CD4-positive, alpha-beta T cell treated with Interleukin-6 for 4 hours (primary cell): ENCODE results near the gene DPP10.
"Not testable (repeated sequence)": the region's sequence is repeated elsewhere in the genome, so short reads cannot be mapped to it uniquely, and the experiment has no call there.

Source experiments
- DNase-seq: peaks from one replicate; pipeline ENCODE4 v3.0.0-alpha.2; 2020; ENCODE audit warnings: mixed read lengths

Gene DPP10

DNA sequence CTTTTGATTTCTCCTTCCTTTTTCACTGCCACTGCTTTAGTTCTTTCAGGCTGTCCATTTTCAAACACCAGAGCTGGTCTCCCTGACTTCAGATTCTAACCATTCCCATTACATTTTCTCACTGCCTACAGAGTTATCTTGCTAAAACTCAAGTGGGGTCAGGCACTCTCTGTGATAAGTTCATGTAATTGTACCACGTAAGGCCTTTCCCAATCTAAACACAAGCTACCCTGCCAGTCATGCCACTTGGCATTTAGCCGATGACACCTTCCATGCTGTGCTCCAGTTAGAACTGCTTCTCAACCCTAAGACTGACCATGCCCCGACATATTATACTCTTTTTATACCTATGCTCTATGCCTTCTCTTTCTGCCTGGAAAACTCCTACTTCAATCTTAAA lies 592.4 kb downstream of the DPP10 start:
- no peak for DNase-seq

DNA sequence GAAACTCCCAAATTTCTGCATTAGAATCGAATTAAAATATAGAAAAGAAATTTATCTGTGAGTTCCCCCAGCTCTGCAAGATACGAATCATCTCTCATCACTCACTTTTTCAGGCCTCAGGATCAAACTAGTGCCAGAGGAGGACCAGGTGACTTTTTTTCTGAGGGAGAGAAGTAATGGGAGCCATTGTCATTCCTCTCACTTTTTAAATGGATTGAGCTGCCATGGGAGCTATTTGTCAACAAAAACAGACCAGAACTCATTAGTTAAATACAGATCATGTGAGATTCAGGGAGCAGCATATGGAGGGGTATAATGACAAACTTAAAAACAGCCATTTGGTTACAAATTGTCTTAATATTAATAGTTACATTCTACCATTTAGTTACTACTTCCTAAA lies 594.4 kb downstream of the DPP10 start:
- DNase-seq = no peak

DNA sequence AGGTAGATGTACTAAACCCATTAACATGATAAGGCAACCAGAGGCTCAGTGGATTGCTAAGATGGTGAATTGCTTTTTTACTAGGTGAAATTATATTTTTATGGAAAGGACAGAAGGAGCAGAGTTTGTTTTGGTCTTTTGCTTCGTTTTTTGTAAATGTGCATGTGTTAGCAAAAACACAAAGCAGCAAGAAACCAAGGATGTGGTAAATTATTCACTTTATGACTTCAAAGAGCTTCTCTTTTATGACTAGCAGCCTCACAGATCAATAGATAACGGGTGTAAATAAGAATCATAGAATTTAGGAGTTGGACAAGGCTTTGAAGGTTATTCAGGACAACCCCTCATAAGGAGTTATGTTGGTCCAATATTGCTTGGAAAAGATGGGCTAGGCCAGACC lies 615.0 kb downstream of the DPP10 start:
- no peak for DNase-seq

DNA sequence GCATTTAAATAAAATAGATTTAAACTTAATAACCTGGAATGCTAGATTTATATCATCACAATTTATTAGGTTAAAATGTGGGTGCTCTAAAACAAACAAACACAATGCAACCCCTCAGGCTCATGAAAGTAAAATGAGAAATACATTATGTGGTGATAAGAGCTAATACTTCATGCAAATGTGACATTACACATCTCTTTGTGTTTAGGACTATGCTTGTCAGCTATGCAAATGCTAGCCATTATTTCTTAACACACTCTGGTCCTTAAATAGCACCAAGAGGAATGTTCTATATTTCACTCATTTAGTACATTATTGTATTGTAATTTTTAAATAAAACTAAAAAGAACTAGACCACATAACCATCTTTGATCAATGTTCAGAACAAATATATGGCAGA lies 627.6 kb downstream of the DPP10 start:
- DNase-seq = no peak

DNA sequence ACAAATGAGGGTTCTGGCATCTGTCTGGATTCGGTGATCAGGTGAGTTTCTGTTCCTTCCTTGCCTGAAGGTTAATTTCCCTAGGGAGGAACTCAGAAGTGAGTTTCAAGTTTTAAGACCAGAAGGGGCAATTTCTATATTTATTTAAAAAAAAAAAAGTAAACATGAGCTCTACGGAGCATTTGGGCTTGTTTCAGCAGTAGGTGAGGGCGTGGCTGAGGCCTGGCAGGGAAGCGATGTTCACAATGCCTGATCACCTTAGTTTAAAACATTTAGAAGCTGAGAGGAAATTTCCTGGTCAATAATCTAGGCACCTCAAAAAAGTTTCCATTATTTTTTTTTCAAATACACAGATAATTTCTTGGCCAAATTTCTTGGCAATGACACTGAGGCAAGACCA lies 629.1 kb downstream of the DPP10 start:
- no peak for DNase-seq

DNA sequence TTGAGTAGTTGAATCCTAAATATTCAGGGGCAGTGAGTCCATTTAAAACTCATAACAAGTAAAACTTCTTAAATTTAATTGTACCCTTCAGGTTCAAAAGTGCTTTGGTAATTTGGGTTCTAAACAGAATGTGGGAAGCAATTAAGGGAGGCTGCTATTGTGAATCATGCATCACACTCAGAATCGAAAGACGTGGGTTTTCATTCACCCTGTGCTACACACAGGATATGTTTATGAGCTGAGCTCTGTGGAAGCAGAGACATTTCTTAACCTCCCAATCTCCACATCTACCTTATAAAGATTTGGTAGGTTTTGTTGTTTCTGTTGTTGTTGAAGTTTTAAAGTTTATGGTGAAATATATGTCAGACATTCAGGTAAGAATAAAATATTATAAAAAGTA lies 633.4 kb downstream of the DPP10 start:
- DNase-seq = no peak

DNA sequence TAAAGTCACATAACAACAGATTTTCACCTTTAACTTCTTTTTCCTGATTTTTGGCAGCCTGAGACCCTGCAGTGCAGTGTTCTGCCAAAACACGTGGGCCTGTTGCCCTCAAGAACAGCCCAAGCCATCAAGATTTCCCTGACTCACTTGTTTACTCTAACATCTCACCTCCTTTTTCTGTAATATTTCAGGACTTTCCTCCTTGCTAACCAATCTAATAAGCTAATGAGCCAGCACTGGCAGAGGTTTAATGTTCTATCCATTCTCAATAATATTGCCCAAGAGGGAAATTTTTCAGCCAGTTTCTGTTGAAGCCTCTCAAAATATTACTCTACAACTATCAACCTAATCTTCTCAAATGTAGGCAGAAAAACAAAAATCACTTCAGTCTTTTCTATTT lies 635.2 kb downstream of the DPP10 start:
- DNase-seq = no peak

DNA sequence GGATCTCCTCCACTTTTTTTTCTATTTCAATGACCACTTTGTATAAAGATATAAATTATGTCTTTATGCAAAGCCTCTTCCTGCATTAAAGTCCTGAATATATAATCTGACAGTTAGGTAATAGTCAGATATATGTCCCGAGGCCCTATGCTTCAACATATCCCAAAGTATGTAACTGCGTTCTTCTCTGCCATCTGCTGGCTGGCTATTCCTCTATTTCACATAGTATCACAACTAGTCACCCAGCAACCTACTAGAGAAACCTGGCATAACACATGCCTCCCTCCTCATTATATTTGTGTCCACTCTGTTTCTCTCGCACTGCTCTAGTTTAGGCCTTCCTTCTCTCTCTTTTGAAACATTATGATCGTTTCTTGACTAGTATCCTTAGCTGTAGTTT lies 640.8 kb downstream of the DPP10 start:
- DNase-seq = no peak

DNA sequence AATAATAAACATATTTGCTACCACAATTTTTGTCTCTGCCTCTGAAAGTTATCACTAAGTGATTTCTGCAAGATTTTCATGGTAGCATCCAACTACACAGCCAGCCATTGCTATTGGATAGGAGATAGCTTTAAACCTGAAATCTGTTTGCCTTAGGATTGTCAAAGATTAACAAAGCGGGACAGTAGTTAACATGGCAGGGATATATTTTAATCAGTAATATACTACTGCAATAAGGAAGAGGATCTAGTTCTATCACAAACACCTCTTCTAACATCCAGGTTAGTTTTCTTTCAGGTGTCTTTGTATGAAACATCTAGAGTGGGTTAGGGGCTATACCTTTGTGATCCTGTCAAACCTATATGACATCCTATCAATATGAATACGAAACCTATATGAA lies 641.3 kb downstream of the DPP10 start:
- no peak for DNase-seq

DNA sequence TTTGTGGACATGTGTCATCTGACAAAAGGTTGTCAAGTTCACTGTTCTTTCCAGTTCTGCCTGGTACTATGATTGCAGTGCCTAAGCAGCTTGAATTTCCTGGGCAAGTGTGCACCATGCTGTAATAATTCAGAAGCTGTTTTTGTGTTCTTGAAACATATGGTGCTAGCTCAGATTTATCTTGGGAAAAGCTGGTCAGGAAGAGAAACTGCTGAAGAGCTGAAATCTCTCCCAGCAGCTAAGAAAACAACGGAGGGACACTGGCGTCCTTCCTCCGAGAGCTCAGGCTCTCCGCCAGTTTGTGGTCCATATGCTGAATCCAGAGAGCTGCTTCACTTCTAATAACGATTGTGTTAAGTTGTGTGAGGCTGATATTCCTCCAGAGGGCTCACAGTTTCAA lies 642.0 kb downstream of the DPP10 start:
- no peak for DNase-seq

DNA sequence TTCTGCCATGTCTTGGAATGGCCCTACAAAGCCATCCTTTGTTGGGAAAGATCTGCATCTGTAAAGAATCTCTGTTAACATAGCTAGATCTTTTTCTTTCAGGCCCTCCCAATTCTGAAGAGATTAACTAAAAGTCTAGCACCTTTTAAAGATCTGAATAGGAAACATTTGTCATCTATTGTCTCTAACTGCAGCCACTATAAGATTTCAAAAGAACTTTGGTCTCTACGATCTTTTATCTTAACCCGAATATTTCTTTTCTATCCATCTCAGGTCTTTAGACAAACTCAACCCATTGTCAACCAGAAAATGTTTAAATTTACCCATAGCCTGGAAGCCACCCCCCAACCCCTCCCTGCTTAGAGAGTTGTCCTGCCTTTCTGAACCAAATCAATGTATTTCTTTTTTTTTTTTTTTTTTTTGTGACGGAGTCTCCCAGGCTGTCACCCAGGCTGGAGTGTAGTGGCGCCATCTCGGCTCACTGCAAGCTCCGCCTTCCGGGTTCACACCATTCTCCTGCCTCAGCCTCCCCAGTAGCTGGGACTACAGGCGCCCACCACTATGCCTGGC lies 643.7 kb downstream of the DPP10 start:
- DNase-seq = not testable (repeated sequence)

DNA sequence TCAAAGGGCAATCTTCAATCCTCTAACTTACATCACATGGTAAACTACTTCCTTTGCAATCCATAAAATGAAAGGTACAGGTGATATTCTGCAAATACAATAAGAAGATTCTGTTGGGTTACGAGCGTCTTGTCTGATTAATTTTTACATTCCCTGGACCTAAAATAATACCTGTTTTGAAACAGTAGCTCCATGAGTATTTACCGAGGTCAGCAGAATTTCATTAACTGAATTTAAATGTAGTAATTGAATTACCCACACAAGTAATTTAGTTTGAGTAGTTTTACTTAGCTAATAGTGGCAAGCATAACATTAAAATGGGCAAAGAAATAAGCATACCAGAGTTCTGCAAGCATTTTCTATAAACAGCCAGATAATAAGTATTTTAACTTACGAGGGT lies 652.0 kb downstream of the DPP10 start:
- DNase-seq = no peak

DNA sequence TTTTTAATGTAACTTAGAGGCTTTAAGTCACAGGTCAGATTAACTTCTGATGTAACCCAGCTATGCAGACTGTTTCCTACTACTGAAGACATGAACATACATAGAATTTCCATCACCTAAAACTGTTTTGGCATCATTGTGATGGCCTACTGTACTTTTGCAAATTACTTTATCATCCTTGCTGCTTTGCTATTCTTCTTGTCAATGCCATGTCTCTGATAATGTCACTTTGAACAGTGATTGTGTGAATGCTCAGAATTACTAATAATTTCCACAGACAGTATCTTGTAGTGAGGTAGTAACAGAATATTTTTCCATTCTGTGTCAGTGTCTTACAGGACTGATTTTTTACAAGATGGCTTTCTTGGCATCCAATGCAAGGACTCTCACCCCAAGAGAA lies 663.5 kb downstream of the DPP10 start:
- DNase-seq = no peak

DNA sequence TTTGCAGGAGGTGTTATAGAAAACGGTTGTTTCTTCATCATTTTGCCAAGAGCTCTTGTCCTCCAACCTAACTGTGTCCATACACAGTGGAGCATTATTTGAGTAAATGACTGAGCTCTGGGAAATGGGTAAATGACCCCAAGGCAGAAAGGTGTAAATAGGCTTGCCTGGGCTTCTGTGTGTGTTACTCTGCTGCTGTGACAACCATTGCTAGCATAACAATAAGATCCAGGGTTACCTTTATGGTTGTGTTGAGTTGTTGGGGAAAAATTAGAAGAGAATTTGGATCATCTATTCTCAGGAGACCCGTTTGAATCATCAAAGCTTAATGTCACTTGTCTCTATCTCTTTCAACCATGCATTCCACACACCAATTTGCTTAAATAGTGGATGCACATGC lies 672.7 kb downstream of the DPP10 start:
- no peak for DNase-seq

DNA sequence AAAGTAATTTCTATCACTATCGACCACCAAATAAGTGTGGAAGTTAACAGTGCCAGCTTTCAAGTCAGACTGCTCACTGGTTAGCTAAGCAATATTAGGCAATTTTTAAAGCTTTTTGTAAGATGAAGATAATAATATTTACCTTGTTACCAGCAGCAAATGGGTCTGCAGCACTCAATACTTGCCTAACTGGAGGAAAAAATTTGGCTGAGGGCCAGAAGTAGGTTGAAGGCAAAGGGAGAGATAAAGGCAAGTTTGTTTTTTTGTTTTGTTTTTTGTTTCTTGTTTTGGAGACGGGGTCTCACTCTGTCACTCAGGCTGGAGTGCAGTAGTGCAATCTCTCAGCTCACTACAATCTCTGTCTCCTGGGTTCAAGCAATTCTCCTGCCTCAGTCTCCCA lies 675.9 kb downstream of the DPP10 start:
- DNase-seq = no peak

DNA sequence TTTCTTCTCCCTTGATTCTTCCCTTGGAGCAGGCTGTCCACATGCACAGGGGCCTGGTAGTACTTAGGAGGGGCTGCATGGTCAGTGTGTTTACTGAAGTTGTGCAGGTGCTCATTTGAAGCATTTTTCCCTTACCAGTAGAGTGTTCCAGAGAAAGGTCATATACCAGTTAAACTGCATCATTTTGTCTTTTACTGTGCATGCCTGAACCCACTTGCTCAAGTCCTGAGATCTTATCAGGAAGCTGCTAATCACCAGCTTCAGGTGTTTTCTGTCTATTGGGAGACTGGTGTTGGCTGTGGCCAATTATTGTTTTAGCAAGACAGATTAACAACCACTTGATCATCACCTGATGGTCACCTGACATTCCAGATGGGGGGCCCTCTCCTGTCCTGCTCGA lies 676.6 kb downstream of the DPP10 start:
- DNase-seq = no peak

DNA sequence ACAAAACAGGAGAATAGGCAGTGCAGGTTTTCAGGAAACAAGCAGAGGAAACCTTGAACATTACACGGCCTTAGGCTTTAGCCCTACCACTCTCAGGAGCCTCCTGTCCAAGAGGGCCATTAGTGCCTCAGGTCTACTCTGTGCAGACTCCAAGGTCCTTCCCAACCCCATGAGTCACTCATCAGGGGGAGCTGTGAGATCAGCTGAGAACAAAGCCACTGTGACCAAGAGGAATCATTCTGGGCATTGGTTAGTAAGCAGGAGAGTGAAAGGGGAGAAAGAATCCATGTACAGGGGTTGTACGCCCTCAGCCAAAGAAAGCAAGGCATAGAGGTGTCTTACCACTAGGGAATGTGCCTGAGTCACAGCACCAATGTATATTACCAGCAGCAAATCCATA lies 680.3 kb downstream of the DPP10 start:
- DNase-seq = no peak

DNA sequence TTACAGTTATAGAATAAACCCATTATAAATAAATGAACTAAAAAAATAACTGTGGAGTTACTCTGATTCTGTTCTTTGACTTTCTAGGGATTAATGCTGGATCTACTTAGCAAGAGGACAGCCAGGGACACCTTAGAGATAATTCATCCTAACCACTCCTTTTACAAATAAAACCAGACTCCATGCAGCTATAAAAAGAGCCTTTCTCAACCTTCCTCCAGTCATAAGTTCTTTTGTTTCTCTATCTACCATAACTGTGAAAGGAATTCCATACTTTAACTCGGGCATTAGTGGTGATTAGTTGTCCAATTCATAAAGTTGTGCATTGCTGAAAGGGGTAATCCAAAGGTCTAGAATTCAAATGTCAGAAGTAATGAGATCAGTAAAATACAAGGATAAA lies 682.4 kb downstream of the DPP10 start:
- DNase-seq = no peak

DNA sequence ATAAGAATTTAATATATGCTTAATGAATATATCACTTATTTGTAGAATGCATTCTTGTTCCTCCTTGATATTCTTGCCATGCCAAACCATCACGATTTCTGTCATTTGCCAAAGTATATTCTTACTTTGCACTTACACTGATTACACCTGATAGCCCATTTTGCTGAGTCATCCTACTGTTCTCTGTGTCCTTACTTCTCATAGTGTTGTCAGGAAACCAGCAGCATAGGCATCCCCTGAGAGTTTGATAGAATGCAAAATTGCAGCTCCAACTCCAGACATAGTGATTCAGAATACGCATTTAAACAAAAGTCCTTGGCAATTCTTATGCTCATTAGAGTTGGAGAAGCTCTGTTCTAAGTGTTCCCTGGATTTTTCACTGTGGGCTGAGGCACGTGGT lies 687.1 kb downstream of the DPP10 start:
- no peak for DNase-seq

DNA sequence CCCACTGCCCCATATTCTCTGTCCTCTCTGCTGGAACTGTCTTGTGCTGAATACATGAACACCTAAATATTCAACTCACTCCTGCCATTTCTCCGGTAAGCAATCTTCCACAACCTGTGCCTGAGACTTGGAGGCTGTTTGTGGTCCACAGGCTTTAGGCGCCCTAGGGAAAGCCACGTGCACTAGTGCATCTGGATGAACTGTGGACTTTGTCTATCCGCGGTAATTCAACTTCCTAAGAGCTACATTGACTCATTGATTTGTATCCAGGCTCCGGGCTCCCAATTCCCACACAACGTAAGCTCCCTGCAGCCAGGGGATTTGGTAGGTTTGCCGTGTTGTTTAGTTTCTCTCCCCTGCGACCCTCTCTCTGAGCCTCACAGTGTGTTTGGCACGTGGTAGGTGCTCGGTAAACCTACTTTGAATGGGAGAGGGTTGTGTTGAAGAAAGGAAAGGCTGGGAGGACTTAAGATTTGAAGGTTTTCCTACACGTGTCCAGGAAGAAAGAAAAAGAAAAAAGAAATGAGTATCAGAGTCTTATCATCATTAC lies 718.2 kb downstream of the DPP10 start:
- DNase-seq = no peak

DNA sequence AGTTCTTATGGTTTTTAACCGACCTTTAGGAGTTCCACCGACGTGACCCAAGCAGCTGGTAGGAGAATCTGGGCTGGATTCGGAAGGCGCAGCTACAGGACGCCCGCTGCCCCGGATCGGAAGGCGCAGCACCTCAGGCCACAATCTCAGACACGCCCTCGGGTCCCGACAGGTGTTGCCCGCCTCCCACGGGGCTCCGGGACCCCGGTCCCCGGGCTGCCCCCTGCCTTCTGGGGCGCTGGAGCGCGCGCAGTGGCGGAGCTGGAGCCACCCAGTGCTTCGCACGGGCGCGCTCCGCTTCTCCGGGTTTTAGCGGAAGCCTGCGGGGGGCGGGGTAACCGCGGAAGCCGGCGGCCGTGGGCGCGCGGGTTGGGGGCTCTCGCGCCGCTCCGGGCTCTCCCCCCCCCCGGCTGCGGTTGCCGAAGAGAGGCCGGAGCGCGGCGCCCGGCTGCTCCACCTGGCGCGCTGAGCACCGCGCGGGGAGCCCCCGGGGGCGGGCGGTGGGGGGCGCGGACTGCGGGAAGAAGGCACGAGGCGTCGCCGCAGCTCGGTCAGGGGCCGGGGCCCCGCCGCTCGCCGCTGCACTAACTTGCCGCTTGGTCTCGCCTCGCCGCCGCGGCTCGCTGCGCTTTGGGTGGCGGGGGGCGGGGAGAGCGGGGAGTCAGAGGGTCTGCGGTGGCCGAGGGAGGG lies 718.8 kb downstream of the DPP10 start:
- no peak for DNase-seq

DNA sequence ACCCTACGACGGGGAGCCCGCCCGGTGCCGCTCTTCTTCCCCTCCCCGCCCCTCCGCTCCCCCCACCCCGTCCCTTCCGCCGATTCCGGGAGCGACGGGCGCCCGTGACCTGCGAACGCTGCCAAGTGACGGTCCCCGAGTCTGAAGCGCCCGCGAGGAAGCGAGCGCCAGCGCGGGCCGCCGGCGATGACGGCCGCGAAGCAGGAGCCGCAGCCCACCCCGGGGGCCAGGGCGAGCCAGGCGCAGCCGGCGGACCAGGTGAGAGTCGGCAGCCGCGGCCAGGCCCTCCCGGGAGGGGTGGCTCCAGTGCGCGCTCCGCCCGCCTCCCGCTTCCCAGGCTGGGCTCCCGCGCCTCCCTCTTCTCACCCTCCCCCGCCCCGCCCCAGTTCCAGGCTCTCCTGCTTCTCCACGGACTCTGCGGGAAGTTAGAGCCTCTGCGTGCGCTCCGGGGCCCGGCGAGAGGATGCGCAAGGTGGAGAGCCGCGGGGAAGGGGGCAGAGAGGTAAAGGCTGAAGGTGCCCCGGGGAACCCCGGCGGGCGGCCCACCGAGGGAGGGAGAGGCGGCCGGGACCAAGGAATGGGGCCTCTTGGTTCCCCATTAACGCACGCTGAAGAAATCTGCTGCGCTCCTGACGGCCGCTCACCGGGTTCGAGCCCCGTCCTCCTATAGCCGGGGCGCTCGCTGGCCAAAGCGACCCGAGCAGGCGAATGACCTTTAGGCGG lies 719.5 kb downstream of the DPP10 start:
- no peak for DNase-seq

DNA sequence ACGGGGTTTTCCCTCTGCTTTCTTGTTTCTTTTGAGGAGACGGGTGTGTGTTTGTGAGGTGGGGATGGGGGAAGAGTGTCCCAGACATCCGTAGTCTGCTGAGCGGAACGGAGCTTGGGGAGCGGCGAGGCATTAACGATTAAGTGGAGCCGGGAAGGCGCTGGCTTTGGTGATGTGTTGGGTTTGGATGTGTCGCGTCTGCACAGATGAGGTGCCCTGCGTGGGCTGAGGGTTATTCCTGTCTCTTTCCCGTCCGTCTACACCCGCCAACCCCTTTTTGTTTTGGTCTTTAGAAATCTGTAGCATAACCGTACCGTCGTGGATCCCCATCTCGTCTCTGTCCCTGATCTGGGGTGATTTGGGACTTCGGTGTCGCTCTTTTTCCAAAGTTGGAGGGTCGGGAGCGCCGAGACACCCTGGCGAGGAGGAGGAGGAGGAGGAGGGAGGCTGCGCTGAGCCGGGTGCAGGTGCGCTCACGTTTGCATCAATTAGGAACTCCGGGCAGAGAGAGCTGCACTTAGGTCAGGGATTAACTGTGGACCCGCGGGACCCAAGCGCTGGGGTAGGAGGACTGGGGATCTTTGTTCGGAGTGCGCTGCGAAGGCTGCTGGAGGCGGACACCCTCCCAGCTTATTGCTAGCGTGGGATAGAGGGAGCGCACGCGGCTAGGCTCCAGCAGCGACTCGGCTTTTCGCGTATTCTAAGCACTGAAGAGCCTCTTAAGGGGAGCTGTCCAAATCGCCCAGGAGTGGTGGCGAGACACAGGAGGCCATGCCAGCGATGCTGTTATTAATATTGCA lies 720.3 kb downstream of the DPP10 start:
- DNase-seq = no peak
